T47D (cell line): ENCODE data around the gene CCDC142.

Source experiments
- DNase-seq, 2 experiments: peaks; one replicate each; pipeline versions ENCODE4 v3.0.0 to v3.0.0-alpha.2; 2011 to 2012; ENCODE audit warnings: low read depth in 1 of 2, low spot score in 1 of 2
- JUND ChIP-seq: IDR thresholded peaks from 2 replicates; pipeline ENCODE4 v1.6.1; 2012; ENCODE audit warnings: low read depth
- in situ Hi-C: cut with HindIII; loops from 2 replicates; pipeline ENCODE4 v1.10.0; 2016; ENCODE audit warnings: low sequenced_read_pairs, low pct_unique_long_range_greater_than_20kb

The CCDC142 gene

GRCh38 chr2:74438248-74438647 lies 44.5 kb downstream of the CCDC142 start:
- DNase-seq: no peak
- in situ Hi-C loops: no loop called here
- TF ChIP-seq JUND: no peak

- no peak for TF ChIP-seq JUND
- in situ Hi-C loops: no loop called here
- DNase-seq: no peak
These were observed 45.7 kb downstream of the CCDC142 start for GRCh38 chr2:74436848-74437695.

GRCh38 chr2:74436111-74436805 lies 46.5 kb downstream of the CCDC142 start:
- DNase-seq: no peak
- in situ Hi-C loops: no loop called here
- TF ChIP-seq JUND: no peak

GRCh38 chr2:74430502-74430901 lies 52.3 kb downstream of the CCDC142 start:
- DNase-seq: no peak
- in situ Hi-C loops: no loop called here
- no peak for TF ChIP-seq JUND

GRCh38 chr2:74429487-74430451 lies 53.0 kb downstream of the CCDC142 start:
- in situ Hi-C loops: no loop called here
- no peak for DNase-seq

GRCh38 chr2:74428675-74429074 lies 54.1 kb downstream of the CCDC142 start:
- no peak for TF ChIP-seq JUND
- in situ Hi-C loops: no loop called here
- DNase-seq: no peak

More at GRCh38 chr2:74429487-74430451, 53.0 kb downstream of the CCDC142 start:
- TF ChIP-seq JUND: no peak

GRCh38 chr2:74427551-74427950 lies 55.2 kb downstream of the CCDC142 start:
- no peak for DNase-seq
- TF ChIP-seq JUND: no peak
- in situ Hi-C loops: no loop called here

- DNase-seq: no peak
These were observed 56.5 kb downstream of the CCDC142 start for GRCh38 chr2:74426181-74426758.

GRCh38 chr2:74425523-74425922 lies 57.3 kb downstream of the CCDC142 start:
- in situ Hi-C loops: no loop called here
- TF ChIP-seq JUND: no peak
- DNase-seq: no peak

More at GRCh38 chr2:74426181-74426758, 56.5 kb downstream of the CCDC142 start:
- in situ Hi-C loops: no loop called here
- TF ChIP-seq JUND: no peak

GRCh38 chr2:74424995-74425406 lies 57.8 kb downstream of the CCDC142 start:
- in situ Hi-C loops: no loop called here
- no peak for DNase-seq
- no peak for TF ChIP-seq JUND

GRCh38 chr2:74424139-74424992 lies 58.4 kb downstream of the CCDC142 start:
- no peak for TF ChIP-seq JUND
- in situ Hi-C loops: no loop called here
- DNase-seq: no peak
